IMR-90 (cell line): ENCODE measurements around the gene TTC28. TPM values are rescaled to one million over a fixed set of nuclear protein-coding genes. Genes with fewer than 3 reads are reported as not detected.

ENCODE experiments used
- ATAC-seq: fragments of 200-7000 bp; cut with Tn5 transposase; 2 replicates; pipeline ENCODE4 v1.9.1; 2020; ENCODE audit warnings: low read depth, mild to moderate bottlenecking, moderate library complexity
- BruUV-seq: library from RNA; stranded (reverse); fragments of 400-500 nt; replicated peaks from 2 replicates; lab custom pipeline; 2021; lab: Mats Ljungman, UMichigan
- CTCF ChIA-PET: fragments of 300-600 bp; formaldehyde crosslinking; extraction: SDS; loops from one replicate; lab custom pipeline; 2021; ENCODE audit warnings: antibody characterized with exemption; lab: Yijun Ruan, JAX
- POLR2A ChIA-PET: fragments of 300-600 bp; sonication (Branson Sonifier 250); formaldehyde crosslinking; loops from one replicate; lab custom pipeline; 2022; ENCODE audit warnings: antibody characterized with exemption; ENCODE audit not compliant: unreplicated experiment; lab: Charles Lee
- DNase-seq: peaks from one replicate; pipeline ENCODE4 v3.0.0; 2013
- H2AFZ ChIP-seq: replicated peaks from 2 replicates; pipeline ENCODE3; 2013; ENCODE audit warnings: low read length, mild to moderate bottlenecking; ENCODE audit not compliant: poor library complexity
- H2AK5ac ChIP-seq: 2 replicates; pipeline ENCODE4 v1.6.1; 2013; ENCODE audit warnings: low read depth, low read length, inconsistent platforms
- H2AK9ac ChIP-seq: replicated peaks from 2 replicates; pipeline ENCODE3; 2013; ENCODE audit warnings: mild to moderate bottlenecking, low read depth, low read length, moderate library complexity; ENCODE audit not compliant: poor library complexity
- H2BK120ac ChIP-seq: 2 replicates; pipeline ENCODE4 v1.6.1; 2013; ENCODE audit warnings: low read depth, low read length, inconsistent platforms
- H2BK15ac ChIP-seq: 3 replicates; pipeline ENCODE4 v1.6.1; 2013; ENCODE audit warnings: low read depth, low read length, inconsistent platforms
- H2BK20ac ChIP-seq: 2 replicates; pipeline ENCODE4 v1.6.1; 2013; ENCODE audit warnings: low read depth, mild to moderate bottlenecking, inconsistent platforms, low read length, moderate library complexity
- H2BK5ac ChIP-seq: 2 replicates; pipeline ENCODE4 v1.6.1; 2013; ENCODE audit warnings: mild to moderate bottlenecking, low read depth, low read length, inconsistent platforms; ENCODE audit not compliant: poor library complexity, severe bottlenecking
- H3K14ac ChIP-seq: replicated peaks from 2 replicates; pipeline ENCODE4 v1.6.1; 2013; ENCODE audit warnings: low read depth, low read length, inconsistent platforms
- H3K18ac ChIP-seq: 2 replicates; pipeline ENCODE4 v1.6.1; 2013; ENCODE audit warnings: low read depth, low read length, control low read depth
- H3K23ac ChIP-seq: 2 replicates; pipeline ENCODE4 v1.6.1; 2013; ENCODE audit warnings: low read depth, low read length, inconsistent platforms
- H3K27ac ChIP-seq: 2 replicates; pipeline ENCODE4 v1.5.1; 2013; ENCODE audit warnings: mild to moderate bottlenecking, control low read depth, low read length; ENCODE audit not compliant: insufficient read depth
- H3K27me3 ChIP-seq: 2 replicates; pipeline ENCODE4 v1.6.1; 2013; ENCODE audit warnings: low read length; ENCODE audit not compliant: control insufficient read depth, insufficient read depth
- H3K36me3 ChIP-seq: 2 replicates; pipeline ENCODE4 v1.6.1; 2013; ENCODE audit warnings: low read length, mixed read lengths; ENCODE audit not compliant: control insufficient read depth, insufficient read depth
- H3K4ac ChIP-seq: 2 replicates; pipeline ENCODE4 v1.6.1; 2013; ENCODE audit warnings: low read depth, low read length, inconsistent platforms
- H3K4me1 ChIP-seq: 2 replicates; pipeline ENCODE4 v1.6.1; 2013; ENCODE audit warnings: low read length, mixed read lengths; ENCODE audit not compliant: control insufficient read depth, insufficient read depth
- H3K4me2 ChIP-seq: 2 replicates; pipeline ENCODE4 v1.6.1; 2013; ENCODE audit warnings: low read depth, mild to moderate bottlenecking, control low read depth, low read length, moderate library complexity
- H3K4me3 ChIP-seq: 2 replicates; pipeline ENCODE4 v1.5.1; 2013; ENCODE audit warnings: low read depth, mild to moderate bottlenecking, control low read depth, low read length, moderate library complexity; ENCODE audit not compliant: insufficient read depth
- H3K56ac ChIP-seq: 2 replicates; pipeline ENCODE4 v1.6.1; 2013; ENCODE audit warnings: low read length, inconsistent platforms; ENCODE audit not compliant: insufficient read depth; ENCODE audit errors: extremely low read depth
- H3K79me1 ChIP-seq, 2 experiments: 2 replicates each; pipeline ENCODE4 v1.6.1; 2013; ENCODE audit warnings: low read length in 2 of 2, inconsistent platforms in 1 of 2, low read depth in 1 of 2
- H3K9ac ChIP-seq: 2 replicates; pipeline ENCODE4 v1.6.1; 2013; ENCODE audit warnings: low read depth, low read length, control low read depth
- H3K9me1 ChIP-seq: 2 replicates; pipeline ENCODE4 v1.6.1; 2013; ENCODE audit warnings: low read length, inconsistent platforms; ENCODE audit not compliant: insufficient read depth
- H3K9me3 ChIP-seq: 2 replicates; pipeline ENCODE4 v1.6.1; 2013; ENCODE audit warnings: low read length; ENCODE audit not compliant: control insufficient read depth, insufficient read depth
- H4K20me1 ChIP-seq: 2 replicates; pipeline ENCODE4 v1.6.1; 2013; ENCODE audit warnings: low read length, inconsistent platforms; ENCODE audit not compliant: insufficient read depth
- H4K5ac ChIP-seq: 2 replicates; pipeline ENCODE4 v1.6.1; 2013; ENCODE audit warnings: mild to moderate bottlenecking, low read depth, low read length, control low read depth
- H4K8ac ChIP-seq, 2 experiments: 2 replicates each; pipeline ENCODE4 v1.6.1; 2013; ENCODE audit warnings: low read depth in 2 of 2, low read length in 2 of 2, control low read depth in 1 of 2, inconsistent platforms in 1 of 2
- H4K91ac ChIP-seq: 2 replicates; pipeline ENCODE4 v1.6.1; 2013; ENCODE audit warnings: low read depth, low read length, inconsistent platforms; ENCODE audit not compliant: insufficient read depth
- BHLHE40 ChIP-seq: fragments of 150-350 bp; IDR thresholded peaks from 2 replicates; pipeline ENCODE4 v1.6.1; 2016; ENCODE audit warnings: mild to moderate bottlenecking, low read depth, low read length
- CEBPB ChIP-seq: IDR thresholded peaks from 2 replicates; pipeline ENCODE4 v1.6.1; 2012; ENCODE audit warnings: low read depth, low read length, improper control_type of control experiment
- ELK1 ChIP-seq: fragments of 150-350 bp; IDR thresholded peaks from 2 replicates; pipeline ENCODE4 v1.6.1; 2016; ENCODE audit warnings: low read depth, mild to moderate bottlenecking, low read length, moderate library complexity, borderline replicate concordance
- FOS ChIP-seq: fragments of 150-350 bp; IDR thresholded peaks from 2 replicates; pipeline ENCODE4 v1.6.1; 2016; ENCODE audit warnings: low read depth, low read length
- MAFK ChIP-seq: IDR thresholded peaks from 2 replicates; pipeline ENCODE4 v1.6.1; 2012; ENCODE audit warnings: low read depth, low read length, improper control_type of control experiment
- MXI1 ChIP-seq: IDR thresholded peaks from 2 replicates; pipeline ENCODE4 v1.6.1; 2012; ENCODE audit warnings: low read depth, mild to moderate bottlenecking, low read length, moderate library complexity, borderline replicate concordance
- NFE2L2 ChIP-seq: fragments of 150-350 bp; IDR thresholded peaks from 2 replicates; pipeline ENCODE4 v1.6.1; 2016; ENCODE audit warnings: low read depth, mild to moderate bottlenecking, low read length
- RAD21 ChIP-seq: IDR thresholded peaks from 2 replicates; pipeline ENCODE4 v1.6.1; 2012; ENCODE audit warnings: low read length, improper control_type of control experiment
- RCOR1 ChIP-seq: IDR thresholded peaks from 2 replicates; pipeline ENCODE4 v1.6.1; 2012; ENCODE audit warnings: mild to moderate bottlenecking, low read length, improper control_type of control experiment; ENCODE audit not compliant: insufficient replicate concordance
- RFX5 ChIP-seq: IDR thresholded peaks from 2 replicates; pipeline ENCODE4 v1.8.0; 2012; ENCODE audit warnings: low read depth, mild to moderate bottlenecking, low read length, moderate library complexity
- SMC3 ChIP-seq: fragments of 150-350 bp; IDR thresholded peaks from 2 replicates; pipeline ENCODE4 v1.6.1; 2016; ENCODE audit warnings: low read depth, mild to moderate bottlenecking, antibody characterized with exemption, low read length, moderate library complexity
- USF2 ChIP-seq: fragments of 150-350 bp; IDR thresholded peaks from 2 replicates; pipeline ENCODE4 v1.6.1; 2017; ENCODE audit warnings: mild to moderate bottlenecking, antibody characterized with exemption, low read length, low read depth
- WGBS, 2 experiments: methylation state at CpG; one replicate each; pipeline versions ENCODE4 v1.1.5 to v1.1.7; 2013; ENCODE audit warnings: missing lambda C conversion rate in 2 of 2; ENCODE audit not compliant: insufficient read length in 1 of 2; ENCODE audit errors: extremely low coverage in 2 of 2; 5-methylcytosine and 5-hydroxymethylcytosine counted together
- dilution Hi-C: fragments of 300-500 bp; cut with HindIII; formaldehyde crosslinking; loops from one replicate; pipeline ENCODE4 v1.14.3; 2018; ENCODE audit warnings: low sequenced_read_pairs; ENCODE audit not compliant: unreplicated experiment
- in situ Hi-C: fragments of 300-500 bp; cut with MboI; formaldehyde crosslinking; loops from 3 replicates; pipeline ENCODE4 v1.14.3; 2019; ENCODE audit warnings: low sequenced_read_pairs, inconsistent platforms, mixed read lengths
- intact Hi-C: fragments of 100-400 bp; cut with micrococcal nuclease; formaldehyde crosslinking; loops from 2 replicates; pipeline ENCODE4 v1.10.0; 2022
- polyA plus RNA-seq, 3 experiments: library from polyadenylated mRNA; depleted of rRNA; stranded (reverse); fragments of >200 nt; gene quantifications; 2 replicates each; pipeline ENCODE4 v1.2.3, GENCODE V29; 2012; ENCODE audit warnings: low replicate concordance in 1 of 3
- total RNA-seq: library from RNA; depleted of rRNA; stranded (reverse); fragments of >200 nt; gene quantifications from 2 replicates; pipeline ENCODE4 v1.2.3, GENCODE V29; 2012

Gene TTC28
- total and polyA plus RNA-seq, 2 of the 4 experiments (the other 2 are of a cell fraction), result 5.6 to 13.3 TPM

DNA sequence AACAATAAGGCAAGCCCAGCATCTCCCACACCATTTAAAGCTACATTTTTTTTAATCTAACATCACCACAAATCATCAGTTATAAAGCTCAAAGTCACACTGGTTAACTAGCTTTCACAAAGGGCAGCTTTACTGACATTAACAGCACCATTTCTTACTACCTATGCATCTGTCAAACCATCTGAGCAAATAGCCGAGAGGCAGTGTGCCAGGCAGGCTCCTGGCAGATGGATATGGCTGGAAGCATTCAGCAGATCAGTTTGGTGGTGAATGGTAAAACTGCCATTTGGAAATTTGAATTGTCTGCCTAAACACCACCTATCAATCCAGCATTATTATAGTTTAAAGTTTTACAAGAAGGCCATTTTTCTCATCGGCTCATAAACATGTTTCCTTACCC is 131.2 kb downstream of the TTC28 start:
- Histone ChIP-seq H3K4me2 (no peak overlapping the region), H4K8ac (no peak overlapping the region; a peak in 1 of 4 replicates), H3K14ac (0 out of 2 replicates have a peak overlapping the region, but pooled peaks have one; percentile 2), H3K27me3 (no peaks in the 10 kb centered on the region), H2BK15ac (peak overlapping the region; percentile 92), H2BK5ac (peak overlapping the region; percentile 34), H3K4ac (peak overlapping the region; percentile 52; the same call in 1 of the 2 replicates), H2BK120ac (0 out of 2 replicates have a peak overlapping the region, but pooled peaks have one; percentile 10), H3K9me1 (peaks cover 6% of the 10 kb centered on the region; the same call in 1 of the 2 replicates), H3K27ac (no peak overlapping the region), H3K4me1 (peaks cover 2% of the 10 kb centered on the region; the same call in 1 of the 2 replicates), H3K79me1 (peaks cover 12% of the 10 kb centered on the region in 2 experiments), H3K36me3 (no peaks in the 10 kb centered on the region), H3K23ac (no peak overlapping the region), H2BK20ac (peak overlapping the region; percentile 17; the same call in 1 of the 2 replicates), H3K4me3 (no peak overlapping the region), H3K56ac (no peak overlapping the region), H4K91ac (peak overlapping the region; percentile 52), H3K18ac (peak overlapping the region; percentile 30; the same call in 1 of the 2 replicates), H3K9ac (no peak overlapping the region), H2AK9ac (no peak overlapping the region), H2AK5ac (no peak overlapping the region), H4K20me1 (no peaks in the 10 kb centered on the region), H4K5ac (no peak overlapping the region), H3K9me3 (no peaks in the 10 kb centered on the region), H2AFZ (no peak overlapping the region)
- CTCF ChIA-PET, result no interaction called here
- no CpG with 5 or more reads among the region's 2 CpGs for WGBS, 2 experiments
- dilution Hi-C loops, result no loop called here
- no TSS peak for BruUV-seq
- POLR2A ChIA-PET, result no interaction called here
- DNase-seq (no peak), ATAC-seq (no peak)
- TF ChIP-seq MAFK (no peak), FOS (no peak), BHLHE40 (no peak), CEBPB (no peak), NFE2L2 (no peak), RAD21 (no peak), ELK1 (no peak), RFX5 (no peak), MXI1 (no peak), SMC3 (no peak), RCOR1 (no peak), USF2 (no peak)
- intact Hi-C loops, result no loop called here
- in situ Hi-C loops, result no loop called here
